Lower leg skin (tissue), 3 donors: ENCODE measurements around the gene CEP44.

ENCODE experiments used
- CTCF ChIP-seq, 3 donors: fragments of 450-650 bp; IDR thresholded peaks; one replicate each; pipeline ENCODE4 v1.5.1; 2016; ENCODE audit warnings: antibody characterized with exemption in 3 of 3, mild to moderate bottlenecking in 3 of 3, moderate library complexity in 2 of 3
- POLR2A ChIP-seq, 2 donors: fragments of 450-650 bp; IDR thresholded peaks; one replicate each; pipeline ENCODE4 v1.6.1; 2016 to 2017; ENCODE audit warnings: antibody characterized with exemption in 2 of 2, mild to moderate bottlenecking in 1 of 2, moderate library complexity in 1 of 2

DNA sequence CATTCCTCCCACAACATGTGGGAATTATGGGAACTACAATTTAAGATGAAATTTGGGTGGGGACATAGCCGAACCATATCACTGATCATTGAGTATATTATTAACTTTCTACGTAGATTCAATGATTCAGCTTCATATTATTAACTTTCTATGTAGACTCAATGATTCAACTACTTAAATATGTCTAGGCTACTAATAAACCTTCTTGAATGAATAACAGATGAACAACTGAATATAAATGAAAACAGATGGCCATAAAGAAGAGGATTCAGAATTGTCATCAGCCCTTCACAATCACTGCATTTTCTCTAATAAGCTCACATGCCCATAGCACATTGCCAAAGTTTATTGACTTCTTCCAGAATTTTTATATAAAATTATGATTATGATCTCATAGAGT lies 57.0 kb downstream of the CEP44 start:
- TF ChIP-seq POLR2A (IDR thresholded peaks at IDR 0.05): no peak
- no peak for TF ChIP-seq CTCF (IDR thresholded peaks at IDR 0.05)
